Activated CD4-positive, CD25-positive, alpha-beta regulatory T cell treated with anti-CD3 and anti-CD28 coated beads, Interleukin-2, amount 50 U/mL, for 72 hours (primary cell): ENCODE measurements around the gene LAMA1.

Experiments used
- DNase-seq: peaks from one replicate; pipeline ENCODE4 v3.0.0; 2021

LAMA1 gene

DNA sequence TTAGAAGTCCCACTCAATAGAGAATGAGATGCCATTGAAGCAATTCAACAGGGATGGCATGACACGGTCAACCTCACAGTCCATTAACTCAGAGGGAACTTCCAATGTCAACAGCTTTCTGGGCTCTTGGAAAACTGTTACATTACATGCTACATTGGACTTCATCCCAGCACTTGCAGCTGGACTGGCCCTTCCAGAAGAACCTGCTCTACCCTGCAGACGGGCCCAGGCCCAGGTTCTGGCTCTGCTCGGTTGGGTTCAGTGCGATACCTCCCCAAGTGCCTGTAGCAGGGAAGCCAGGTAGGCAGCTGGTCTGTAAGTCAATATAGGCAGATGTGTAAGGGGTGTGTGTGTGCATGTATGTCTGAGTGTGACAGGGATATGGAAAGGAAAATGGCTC, 12.9 kb downstream of the LAMA1 start:
- DNase-seq = no peak

DNA sequence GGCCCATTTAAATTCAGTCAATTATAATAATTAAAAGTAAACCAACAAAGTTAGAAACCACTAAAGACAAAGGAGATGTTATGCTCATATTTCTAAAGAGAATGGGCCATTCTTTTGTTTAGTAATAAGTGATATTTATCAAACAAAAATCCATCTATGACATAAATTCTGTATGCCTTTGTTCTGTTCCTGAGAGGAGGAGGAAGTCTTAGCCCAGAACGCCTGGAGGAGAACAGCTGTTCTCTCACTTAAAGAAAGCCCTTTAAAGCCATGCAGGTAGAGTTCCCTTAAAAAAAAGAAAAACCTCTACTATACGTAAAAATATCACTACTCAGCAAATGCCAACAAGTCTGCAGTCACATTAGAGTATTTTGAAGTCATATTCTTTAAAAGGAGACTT, 15.5 kb downstream of the LAMA1 start:
- DNase-seq = no peak

DNA sequence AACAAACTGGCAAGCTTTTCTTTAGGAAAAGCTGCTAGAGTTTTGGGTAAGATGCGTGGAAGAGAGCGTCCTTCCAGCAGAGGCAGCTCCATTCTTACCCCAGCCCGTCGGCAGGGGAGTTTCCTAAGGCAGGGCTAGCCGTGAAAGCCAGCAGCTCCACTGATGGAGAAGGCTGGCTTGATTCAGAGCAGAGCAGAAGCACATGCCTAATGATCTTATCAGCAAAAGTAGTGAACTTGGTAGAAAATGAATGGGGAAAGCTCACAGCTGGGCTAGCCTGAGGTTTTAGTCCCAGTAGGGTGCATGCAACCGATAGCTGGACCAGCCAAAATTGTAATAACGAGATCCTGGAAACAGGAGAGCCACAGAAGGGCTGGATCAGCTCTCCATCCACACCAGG, 20.8 kb downstream of the LAMA1 start:
- DNase-seq = no peak

DNA sequence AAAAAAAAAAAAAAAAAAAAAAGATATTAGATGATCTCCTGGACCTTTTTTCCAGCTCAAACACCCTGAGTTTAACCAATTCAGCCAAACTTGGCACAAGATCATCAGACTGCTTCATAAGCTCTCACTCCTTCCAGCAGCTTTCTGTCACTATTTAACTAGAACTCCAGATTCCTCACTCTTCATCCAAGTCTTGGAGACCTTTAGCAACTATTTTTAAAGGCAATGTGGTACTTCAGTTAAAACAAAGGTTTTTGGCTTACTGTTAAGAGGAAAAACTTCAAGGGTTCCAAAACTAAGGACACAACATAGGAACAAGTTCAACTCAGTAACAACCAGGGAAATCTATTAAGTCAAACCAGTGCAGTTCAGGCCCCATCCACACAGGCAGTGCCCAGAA, 23.2 kb downstream of the LAMA1 start:
- DNase-seq = no peak

DNA sequence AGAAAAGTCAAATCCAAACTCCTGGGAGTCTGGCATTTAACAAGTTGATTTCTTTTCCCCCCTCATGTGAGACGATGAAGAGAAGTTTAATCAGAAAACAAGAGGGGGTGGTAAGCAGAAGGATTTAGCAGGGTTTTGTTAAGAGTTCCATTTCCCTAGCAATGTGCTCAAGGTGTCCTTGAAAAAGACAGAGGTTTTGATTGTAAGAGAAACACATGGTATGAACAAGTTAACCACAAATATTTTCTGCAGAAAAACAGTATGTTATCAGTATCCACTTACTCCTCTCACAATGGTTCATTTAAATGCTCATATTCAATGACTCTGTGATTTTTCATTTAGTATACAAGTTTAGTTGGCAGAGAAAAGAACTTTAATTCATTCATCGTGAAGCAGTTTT, 26.8 kb downstream of the LAMA1 start:
- no peak for DNase-seq

DNA sequence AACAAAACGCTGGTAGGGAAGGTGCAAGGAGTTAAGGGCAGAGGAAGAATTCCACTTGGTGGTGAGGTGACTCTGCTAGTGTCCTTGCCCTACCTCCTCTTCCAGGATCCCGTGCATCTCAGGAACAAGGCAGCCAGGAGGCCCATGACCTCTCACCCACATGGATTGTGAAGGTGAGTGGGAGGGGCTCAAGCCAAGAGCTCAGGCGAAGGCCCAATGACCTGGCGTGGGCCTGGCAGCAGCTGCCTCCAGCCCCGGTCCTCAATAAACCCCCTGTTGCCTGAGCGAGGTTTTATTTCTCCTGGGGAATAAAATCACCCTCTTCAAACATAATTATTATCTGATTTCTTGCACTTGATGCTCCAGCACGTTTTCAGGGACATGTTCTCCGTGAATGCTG, 28.2 kb downstream of the LAMA1 start:
- DNase-seq = no peak

DNA sequence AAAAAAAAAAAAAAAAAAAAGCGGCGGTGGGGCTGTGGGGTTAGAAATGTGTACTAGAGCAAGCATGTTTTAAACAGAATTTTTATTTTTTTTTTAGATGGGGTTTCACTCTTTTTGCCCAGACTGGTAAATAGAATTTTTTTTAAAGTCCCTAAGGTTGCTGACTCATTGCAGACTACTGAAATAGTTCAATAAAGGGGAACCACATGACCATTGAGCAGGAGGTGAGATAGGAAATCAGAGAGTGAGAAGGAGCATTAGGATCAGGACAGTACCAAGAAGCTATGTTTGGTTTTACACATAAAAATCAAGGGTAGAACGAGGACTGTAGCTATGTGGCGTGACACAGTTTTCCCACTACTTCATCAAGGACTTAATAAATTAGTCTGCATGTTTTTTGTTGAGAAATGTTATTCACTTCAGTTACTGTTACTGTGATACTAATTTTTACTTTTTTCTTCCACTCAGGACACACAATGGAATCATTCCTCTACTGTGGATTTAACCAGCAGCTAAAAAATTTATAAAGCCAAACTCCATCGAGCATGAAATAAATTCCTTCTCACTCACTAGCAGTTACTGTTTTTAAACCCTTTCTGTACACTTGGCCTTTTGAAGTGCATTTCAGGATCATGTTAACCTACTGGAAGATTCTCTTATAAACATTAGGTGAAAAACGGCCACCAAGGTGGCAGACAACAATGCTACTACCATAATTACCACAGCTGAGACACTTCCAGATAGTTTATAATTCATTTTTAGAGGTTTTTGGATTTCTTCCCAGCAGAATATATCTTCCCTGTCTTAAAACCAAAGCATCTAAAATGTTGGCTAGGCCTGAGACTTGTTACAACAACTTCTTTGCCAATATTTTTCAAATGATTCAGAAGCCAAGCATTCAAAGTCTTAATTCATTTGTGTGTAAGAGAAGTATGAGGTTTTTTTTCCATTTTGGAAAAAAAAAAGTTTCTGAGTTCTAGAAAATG, 33.2 kb downstream of the LAMA1 start:
- no peak for DNase-seq

DNA sequence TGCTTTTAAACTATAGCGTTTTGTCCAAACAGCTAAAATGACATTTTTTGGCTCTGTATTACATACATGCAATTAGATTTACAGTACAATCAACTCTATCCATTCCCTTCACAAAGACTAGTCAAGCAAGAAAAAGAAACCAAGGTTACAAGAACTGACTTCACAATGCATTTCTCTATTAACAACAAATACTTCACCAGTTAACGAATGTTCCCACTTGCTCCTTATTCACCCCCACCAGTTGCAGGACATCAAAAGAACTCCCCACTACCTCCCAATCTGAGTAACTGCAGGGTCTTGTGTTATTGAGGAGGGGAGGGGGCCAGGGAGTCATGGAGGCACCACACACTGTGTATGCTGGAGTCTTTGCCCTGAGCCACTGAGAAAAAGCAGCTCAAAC, 34.9 kb downstream of the LAMA1 start:
- no peak for DNase-seq

DNA sequence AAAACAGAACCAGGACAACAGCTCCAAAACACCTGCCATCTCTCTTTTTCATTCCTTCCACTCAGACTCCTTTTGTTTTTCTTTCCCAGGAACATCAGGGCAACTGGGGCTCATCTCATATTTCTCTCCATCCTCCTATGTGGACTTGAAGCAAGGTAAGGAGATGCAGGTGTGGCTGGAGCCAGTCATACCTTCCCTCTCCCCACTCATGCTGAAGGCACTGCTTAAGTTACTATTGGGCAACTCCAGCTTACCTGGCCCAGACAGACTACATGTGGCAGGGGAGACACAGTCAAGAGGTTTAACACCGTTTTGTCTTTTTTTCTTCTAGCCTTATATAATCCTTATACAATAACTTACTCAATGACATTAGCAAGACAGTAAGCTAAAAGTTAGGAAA, 38.4 kb downstream of the LAMA1 start:
- DNase-seq = no peak

DNA sequence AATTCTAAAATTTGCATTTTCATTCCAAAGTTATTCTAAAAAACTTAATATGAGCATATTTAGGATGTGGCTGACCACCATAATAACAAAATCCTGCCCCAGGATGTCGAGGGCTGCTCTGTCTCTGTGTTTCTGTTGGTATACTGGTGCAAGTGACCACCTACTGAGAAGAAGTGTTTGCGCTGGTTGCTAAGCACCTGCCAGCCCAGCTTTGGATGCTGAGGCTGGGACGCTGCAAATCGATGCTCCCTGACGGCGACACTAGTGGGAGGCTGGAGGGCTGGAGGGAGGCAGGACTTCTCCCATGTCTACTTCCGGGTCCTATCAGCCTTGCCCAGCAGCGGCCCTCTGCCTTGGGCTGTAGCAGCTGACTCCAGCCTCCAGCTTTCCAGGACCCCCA, 45.0 kb downstream of the LAMA1 start:
- DNase-seq = no peak

DNA sequence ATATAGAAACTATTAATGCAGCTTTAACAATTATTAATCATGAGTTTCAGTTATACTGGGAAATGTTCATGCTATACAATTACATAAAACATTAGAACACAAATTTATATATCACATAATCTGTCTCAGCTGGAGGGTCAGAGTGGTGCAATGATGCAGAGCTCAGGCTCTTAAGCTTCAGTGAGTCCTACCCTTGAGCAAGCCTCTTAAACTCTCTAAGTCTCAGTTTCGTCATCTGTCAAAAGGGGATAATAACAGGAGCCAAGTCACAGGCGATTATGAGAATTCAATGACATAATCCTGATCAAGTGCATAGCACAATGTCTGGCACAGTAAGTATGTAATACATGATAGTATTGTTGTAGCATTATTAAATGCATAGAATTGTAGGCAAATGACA, 46.0 kb downstream of the LAMA1 start:
- no peak for DNase-seq

DNA sequence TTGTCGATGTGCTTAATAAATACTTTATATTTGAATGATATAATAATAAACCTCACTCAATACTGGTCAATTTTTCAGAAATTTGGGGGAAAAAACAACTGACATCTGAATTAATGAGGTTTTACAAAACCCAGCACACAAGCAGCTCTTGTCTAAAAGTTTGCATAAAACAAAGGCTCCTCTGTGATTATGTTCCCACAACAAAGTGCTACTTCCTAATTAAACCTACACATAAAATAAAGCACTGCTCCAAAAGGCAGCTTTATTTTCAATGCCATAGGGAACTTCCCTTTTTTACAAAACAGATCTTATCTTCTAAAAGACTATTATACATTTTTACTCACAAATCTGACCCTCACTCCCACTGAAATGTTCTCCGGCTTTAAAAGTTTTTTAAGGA, 47.1 kb downstream of the LAMA1 start:
- no peak for DNase-seq

DNA sequence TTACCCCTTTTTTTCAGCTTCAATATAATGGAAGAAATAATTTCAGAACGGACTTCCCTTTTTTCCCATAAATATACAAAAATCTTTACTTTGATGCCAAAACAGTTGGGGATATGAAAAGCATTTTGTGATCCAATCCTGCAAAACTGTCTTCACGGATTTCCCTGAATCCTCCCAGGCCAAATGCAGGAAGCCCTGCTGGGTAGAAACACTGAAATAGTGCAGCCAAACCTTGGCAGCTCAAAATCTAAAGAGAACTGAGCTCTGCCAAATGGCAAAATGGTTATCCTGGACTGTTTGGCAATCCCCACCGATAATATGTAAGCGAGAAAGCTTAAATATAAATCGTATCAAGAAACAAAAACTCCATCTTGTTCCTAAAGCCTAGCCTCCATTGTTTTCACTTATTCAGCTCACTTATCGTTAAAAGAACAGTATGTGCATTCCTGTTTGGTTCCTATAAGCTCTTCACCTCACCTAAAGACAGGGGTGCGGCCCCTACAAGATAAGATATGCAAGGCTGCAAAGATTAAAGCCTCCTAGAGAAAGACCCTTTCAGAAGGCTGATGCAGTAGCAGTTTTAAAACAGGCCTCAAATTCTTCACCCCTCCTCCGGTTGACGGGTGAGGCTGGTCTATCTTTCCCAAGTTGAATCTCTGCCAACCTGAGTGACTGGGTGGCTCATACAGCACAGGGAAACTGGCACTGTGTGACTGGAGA, 48.6 kb downstream of the LAMA1 start:
- no peak for DNase-seq

DNA sequence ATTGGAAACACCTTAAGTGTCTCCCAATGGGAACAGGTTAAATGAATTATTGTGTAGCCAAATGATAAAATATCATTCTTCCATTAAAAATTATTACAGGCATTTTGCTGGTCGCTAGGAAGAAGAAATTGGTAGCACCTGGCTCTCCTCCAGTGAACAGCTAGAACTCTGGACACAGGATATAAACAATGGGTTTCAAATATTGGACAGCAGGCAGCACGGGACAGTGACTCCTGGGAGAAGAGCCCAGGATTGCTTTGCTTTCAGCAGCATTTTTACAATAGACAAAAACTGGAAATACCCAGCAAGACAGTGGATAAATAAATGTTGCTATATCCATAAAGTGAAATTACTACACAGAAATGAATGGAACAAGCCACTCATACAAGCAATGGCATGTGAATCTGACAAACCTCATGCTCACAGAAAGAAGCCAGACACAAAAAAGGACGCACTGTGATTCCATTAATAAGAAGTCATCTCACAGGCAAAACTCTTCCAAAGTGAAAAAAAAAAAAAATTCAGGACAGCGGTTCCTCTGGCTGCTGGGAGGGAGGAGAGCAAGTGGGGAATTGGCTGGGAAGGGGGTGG, 50.5 kb downstream of the LAMA1 start:
- DNase-seq = no peak

DNA sequence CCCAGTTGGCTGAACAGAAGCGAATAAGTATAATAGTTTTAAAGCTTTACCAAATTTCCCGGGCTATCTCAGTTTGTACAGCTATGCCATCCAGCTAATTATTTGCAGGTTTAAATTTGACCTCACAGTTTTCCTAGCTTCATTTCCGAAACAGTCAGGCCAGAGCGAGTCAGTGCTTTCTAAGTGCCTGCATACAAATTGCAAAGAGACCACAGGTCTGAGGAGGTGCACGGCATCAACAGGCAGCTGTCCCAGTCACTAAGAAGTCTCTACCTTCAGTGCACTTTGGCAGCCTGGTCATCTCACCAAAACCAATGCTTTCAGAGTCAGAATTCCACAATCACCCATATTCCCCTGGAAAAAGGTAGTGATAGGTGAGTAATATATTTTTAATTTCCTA, 51.9 kb downstream of the LAMA1 start:
- no peak for DNase-seq

DNA sequence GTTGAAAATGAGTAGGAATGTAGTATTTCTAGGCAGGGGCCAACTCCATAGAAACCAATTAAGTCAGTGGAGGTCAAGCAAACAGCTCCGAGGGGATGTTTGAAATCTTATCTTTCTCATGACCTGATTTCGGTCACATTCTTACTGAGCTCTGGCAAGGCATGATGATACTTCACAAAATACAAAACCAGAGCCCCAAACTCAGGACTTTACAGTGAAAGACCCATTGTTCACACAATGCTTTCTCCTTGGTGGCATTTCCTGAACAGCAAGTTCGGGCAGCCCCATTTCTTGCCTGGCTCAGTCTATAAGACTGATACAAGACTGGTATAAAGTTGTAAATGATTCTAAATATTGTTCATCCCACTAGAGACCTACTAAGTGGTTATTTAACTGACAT, 53.3 kb downstream of the LAMA1 start:
- DNase-seq = no peak

DNA sequence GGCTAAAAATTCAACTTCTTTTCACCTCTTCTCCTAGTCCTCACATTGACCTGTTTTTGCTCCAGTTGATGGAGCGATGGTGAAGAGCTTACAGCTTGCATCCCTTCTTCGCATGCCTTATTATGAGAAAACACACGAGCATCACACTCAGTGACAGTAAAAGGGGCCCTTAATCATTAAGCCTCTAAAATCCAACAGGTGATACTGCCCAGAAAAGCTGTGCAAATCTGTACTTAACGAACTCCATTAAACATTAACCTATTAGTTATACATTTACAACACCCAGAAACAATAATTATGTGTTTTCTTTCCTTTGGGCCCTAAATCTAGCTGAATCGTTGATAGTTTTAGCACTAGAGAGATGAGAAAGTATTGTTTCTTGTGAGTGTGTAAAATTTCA, 54.8 kb downstream of the LAMA1 start:
- no peak for DNase-seq

DNA sequence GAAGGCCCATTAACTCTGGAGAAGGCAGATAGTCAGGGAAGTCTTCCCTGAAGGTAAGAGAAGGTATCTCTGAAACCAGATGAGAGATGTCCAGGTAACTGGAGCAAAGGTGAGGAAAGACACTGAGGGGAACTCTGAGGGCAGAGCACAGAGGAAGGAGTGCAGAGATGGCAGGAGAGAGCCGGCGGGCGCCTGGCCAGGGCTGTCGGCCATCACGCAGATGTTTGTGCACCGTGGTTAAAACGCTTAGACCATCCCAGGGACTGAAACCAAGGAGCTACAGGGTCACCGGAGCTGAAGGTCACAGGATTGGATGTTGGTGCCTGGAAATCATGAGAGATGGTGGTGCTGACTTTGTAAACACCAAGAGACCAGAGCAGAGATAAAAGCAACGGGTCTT, 55.4 kb downstream of the LAMA1 start:
- no peak for DNase-seq

DNA sequence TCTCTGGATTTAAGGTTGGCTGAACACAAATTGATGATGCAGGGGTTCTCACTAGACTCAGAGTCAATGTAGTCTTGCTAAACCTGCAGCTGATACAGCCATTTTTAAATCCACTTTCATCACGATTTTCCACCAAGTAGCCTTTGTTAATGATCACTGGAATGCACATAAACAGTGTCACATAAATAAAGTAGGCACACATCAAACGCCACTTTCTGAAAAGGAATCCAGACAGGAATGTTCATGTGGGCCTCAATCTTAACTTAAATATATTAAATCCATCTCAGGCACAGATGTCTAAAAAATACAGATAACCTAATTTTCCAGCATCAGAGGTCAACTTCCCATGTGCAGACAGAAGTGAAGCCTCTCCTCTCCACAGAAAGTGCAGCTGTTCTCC, 58.3 kb downstream of the LAMA1 start:
- no peak for DNase-seq

DNA sequence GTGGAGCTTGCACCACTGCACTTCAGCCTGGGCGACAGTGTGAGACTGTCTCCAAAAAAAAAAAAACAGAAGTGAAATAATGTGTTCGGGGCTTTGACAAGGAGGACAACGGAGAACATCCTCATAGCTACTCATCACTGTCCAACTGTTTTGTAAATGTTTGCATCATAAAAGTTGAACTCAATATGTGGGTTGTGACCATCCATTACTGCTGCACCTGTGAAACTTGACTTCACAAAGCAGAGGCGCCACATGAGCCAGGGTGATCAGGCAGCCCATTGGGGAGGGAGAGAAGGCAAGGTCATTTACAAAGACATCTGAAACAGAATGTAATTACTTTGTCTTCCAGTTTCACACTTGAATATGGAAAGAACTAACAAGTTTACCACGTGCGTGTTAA, 61.6 kb downstream of the LAMA1 start:
- no peak for DNase-seq

DNA sequence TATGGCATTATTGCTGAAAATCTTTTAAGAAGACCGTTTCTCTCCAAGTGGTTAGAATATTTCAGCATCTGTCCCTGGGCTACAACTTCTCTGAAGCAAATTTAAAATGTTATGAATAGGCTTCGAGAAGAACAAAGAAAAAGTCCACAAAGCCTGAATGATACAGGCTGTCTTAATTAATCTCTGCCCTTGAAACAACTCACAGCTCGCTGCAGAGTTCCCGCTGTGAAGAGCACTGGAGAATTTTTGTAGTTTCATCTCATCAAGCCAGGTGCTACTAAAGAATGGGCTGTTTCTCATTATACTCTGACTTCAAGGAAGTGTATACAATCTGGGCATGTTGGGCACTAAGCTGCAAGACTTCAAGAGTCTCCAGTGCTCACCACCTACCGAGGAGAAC, 67.6 kb downstream of the LAMA1 start:
- no peak for DNase-seq

DNA sequence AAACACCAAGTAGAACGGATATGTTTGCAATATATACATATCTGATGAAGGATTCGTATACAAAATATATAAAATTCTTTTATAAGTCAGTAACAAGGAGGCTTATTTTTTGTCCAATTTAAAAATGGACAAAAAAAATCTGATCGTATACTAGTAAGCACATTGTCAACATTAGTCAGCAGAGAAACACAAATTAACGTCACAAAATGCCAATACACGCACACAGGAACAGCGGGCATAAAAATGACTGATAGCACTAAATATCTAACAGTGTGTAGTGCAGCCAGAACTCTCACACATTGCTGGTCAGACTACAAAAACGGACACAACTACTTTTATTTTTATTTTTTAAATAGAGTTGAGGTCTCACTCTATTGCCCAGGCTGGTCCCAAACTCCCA, 69.5 kb downstream of the LAMA1 start:
- no peak for DNase-seq

DNA sequence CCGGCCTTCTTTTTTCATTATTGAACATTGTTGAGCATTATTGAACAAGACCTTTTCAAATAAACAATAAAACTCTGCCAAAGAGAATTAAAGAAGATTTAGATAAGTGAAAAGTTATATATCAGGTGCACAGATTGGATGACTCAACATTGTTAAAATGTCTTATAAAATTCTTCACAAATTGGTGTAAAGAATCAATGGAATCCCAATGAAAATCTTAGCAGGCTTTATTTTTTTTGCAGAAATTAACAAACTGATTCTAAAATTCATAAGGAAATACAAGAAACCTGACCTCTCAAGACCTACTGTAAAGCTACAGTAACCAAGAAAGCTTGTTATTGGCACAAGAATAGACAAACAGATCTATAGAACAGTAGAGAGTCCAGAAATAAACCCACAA, 70.3 kb downstream of the LAMA1 start:
- DNase-seq = no peak

DNA sequence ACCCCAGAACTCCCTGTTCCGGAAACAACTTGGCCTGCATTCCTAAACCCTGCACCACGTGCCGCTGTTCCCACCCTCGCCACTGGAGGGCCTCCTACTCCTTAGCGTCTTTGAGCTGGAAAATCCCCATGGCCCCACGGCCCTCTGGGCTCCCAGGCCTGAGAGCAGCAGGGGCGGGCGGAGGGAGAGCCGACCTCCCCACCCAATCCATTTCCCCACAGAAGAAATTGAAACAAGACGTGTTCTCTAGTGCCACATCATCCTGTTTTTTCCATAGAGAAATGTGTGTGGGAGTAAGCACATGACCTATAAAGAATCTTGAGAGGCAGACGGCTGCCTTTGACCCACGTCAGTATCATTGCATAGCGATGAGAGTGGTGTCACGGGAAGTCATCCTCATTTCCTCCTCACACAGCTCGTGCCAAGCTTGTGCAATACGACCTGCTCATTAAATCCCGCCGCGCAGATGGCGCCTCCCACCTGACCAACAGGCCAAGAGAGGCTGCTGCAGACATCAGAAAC, 79.2 kb downstream of the LAMA1 start:
- DNase-seq = no peak
